ENCODE measurements around the gene CDON. TPM values are rescaled to one million over a fixed set of nuclear protein-coding genes. Genes with fewer than 3 reads are reported as not detected.

The CDON gene
- total RNA-seq, 1 experiment from 2014 or later: 17.2 TPM

GRCh38 chr11:125971618-125972017 lies 91.0 kb downstream of the CDON start:
- Histone ChIP-seq H3K4ac (ENCODE audit: low read depth, low read length) (no peak overlapping the region), H2BK15ac (ENCODE audit: low read depth, low read length) (no peak overlapping the region), H3K79me2 (ENCODE audit: insufficient read depth, low read length) (no peaks in the 10 kb centered on the region), H4K8ac (replicated peaks; ENCODE audit: insufficient read length, low read depth, low read length) (no peak overlapping the region), H2BK5ac (ENCODE audit: insufficient read length, low read length) (no peak overlapping the region), H2BK20ac (ENCODE audit: low read depth, low read length, poor library complexity, severe bottlenecking) (no peak overlapping the region), H2BK120ac (ENCODE audit: low read depth, low read length, poor library complexity, severe bottlenecking) (no peak overlapping the region), H3K79me1 (ENCODE audit: insufficient read depth, low read depth, low read length, poor library complexity, severe bottlenecking) (no peaks in the 10 kb centered on the region), H4K5ac (ENCODE audit: insufficient read length, low read depth, low read length) (no peak overlapping the region), H3T11ph (ENCODE audit: low read length) (no peak overlapping the region), H2BK12ac (ENCODE audit: insufficient read length, low read depth, low read length) (no peak overlapping the region), H3K9me3 (ENCODE audit: control insufficient read depth, low read depth, low read length) (no peaks in the 10 kb centered on the region), H3K23ac (ENCODE audit: insufficient read length, low read depth, low read length) (no peak overlapping the region), H4K91ac (ENCODE audit: insufficient read length, low read depth, low read length) (no peak overlapping the region), H3K9ac (ENCODE audit: extremely low read depth, insufficient read length, low read length) (no peak overlapping the region), H3K23me2 (ENCODE audit: insufficient read length, low read depth, low read length, poor library complexity, severe bottlenecking) (no peaks in the 10 kb centered on the region), H3K56ac (ENCODE audit: insufficient read length, low read depth, low read length) (no peak overlapping the region), H2AK5ac (ENCODE audit: insufficient read length, low read length) (no peak overlapping the region), H2AFZ (ENCODE audit: low read length) (no peak overlapping the region), H4K20me1 (ENCODE audit: control insufficient read depth, insufficient read depth, insufficient read length) (no peaks in the 10 kb centered on the region), H3K27ac (ENCODE audit: insufficient read length, low read depth, low read length) (no peak overlapping the region), H3K18ac (ENCODE audit: insufficient read length, low read depth, low read length) (no peak overlapping the region), H3K14ac (ENCODE audit: insufficient read depth, low read length) (no peak overlapping the region), H3K4me2 (ENCODE audit: insufficient read depth, insufficient read length, low read length) (no peak overlapping the region), H3K27me3 (ENCODE audit: insufficient read depth, low read length) (no peaks in the 10 kb centered on the region), H3K4me1 (ENCODE audit: insufficient read depth, low read length) (no peaks in the 10 kb centered on the region)
- H3K36me3 Mint-ChIP-seq (ENCODE audit: insufficient read depth in 1 of 3, low read depth in 3 of 3): no peaks in the 10 kb centered on the region; a peak in 1 of 7 replicates
- DNase-seq: no peak
- no peak overlapping the region for H3K4me3 Mint-ChIP-seq
- H3K27ac Mint-ChIP-seq: peak overlapping the region in 1 of 3 experiments; percentile 50; a peak in 3 of 7 replicates
- H3K9me3 Mint-ChIP-seq: no peaks in the 10 kb centered on the region
- TF ChIP-seq CTCF (conservative IDR thresholded peaks at IDR 0.05): no peak
- no CpG with 5 or more reads among the region's 6 CpGs for WGBS (ENCODE audit: extremely low coverage, insufficient read length, low lambda C conversion rate)
- no peaks in the 10 kb centered on the region for H3K27me3 Mint-ChIP-seq (ENCODE audit: low read depth)
- no peaks in the 10 kb centered on the region for H3K4me1 Mint-ChIP-seq

Data from H9 (cell line).